ENCODE results near the gene OOSP4A.
"Not testable (repeated sequence)": the region's sequence is repeated elsewhere in the genome, so short reads cannot be mapped to it uniquely, and the experiment has no call there.

OOSP4A gene

GRCh38 chr11:59981106-59981770 lies 17.4 kb downstream of the OOSP4A start:
- no peak for DNase-seq (ENCODE audit: low read depth)

GRCh38 chr11:59982037-59982436 lies 18.2 kb downstream of the OOSP4A start:
- not testable (repeated sequence) for DNase-seq (ENCODE audit: low read depth)

DNA sequence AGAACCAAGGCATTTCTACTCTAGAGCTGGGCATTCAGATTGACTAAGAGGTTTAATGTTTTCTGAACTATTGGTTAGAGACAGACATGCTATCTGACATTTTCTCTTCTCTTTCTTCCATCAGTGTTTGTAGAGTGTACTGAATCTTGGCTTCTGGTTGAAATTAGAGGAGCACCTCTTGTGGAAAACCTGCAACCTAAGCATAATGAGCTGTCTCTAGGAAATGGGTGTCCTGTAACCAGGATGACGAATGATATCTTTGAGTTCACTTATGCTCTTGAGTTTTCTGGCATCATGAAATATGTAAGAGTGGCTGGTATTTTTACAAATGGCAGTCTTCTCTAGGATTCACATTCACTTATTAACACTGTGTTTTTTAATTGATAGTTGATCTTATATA lies 19.4 kb downstream of the OOSP4A start:
- DNase-seq (ENCODE audit: low read depth), result no peak

DNA sequence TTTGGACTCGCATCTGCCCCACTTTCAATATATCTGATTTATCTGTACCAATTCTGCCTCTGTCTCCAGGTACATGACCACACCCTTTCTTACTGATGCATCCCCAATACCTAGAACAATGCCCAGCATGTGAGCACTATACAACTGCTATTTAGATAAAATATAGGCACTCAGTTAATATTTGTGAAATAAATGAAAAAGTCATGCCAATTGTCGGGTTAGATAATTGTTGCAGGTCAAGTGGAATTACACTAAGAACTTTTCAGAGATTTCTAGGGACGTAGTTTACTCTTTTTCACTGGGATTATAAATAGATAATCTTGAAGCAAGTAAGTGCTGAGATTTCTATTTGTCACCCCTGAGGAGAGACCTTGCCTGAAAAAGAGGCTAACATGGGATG lies 20.5 kb downstream of the OOSP4A start:
- DNase-seq (ENCODE audit: low read depth), result no peak

DNA sequence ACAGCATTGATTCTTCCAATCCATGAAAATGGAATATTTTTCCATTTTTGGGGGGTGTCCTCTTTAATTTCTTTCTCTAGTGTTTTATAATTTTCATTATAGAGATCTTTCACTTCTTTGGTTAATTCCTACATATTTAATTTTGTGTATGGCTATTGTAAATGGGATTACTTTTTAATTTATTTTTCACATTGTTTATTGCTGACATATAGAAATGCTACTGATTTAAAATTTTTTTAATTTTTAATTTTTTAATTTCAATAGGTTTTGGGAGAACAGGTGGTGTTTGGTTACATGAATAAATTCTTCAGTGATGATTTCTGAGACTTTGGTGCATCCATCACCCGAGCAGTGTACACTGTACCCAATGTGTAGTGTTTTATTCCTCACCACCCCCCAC lies 26.6 kb downstream of the OOSP4A start:
- DNase-seq (ENCODE audit: low read depth), result no peak

DNA sequence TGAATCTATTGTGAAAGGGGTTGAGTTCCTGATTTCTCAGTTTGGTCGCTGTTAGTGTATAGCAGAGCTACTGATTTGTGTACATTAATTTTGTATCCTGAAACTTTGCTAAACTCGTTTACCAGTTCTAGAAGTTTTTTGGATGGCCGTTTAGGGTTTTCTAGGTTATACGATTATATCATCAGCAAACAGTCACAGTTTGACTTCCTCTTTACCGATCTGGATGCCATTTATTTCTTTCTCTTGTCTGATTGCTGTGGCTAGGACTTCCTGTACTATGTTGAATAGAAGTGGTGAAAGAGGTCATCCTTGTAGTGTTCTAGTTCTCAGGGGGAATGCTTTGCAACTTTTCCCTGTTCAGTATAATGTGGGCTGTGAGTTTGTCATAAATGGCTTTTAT lies 28.6 kb downstream of the OOSP4A start:
- no peak for DNase-seq (ENCODE audit: low read depth)

DNA sequence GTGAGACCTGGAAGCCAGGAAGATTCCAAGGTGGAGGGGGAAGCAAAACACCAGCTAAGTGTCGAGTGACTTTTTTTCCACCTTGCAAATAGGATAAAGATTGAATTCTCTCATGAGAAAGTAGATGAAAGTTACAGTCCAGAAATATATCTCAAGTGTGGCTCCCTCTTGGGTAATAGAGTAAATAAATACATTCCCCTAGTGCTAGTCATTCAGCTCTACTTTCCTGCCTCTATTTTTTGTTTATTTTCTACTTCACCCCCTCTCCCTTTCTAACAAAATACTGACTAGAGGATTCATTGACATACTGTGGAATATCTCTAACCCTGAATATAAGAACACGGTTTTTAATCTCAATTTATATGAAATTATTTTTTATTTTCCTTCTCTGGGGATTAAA lies 34.0 kb downstream of the OOSP4A start:
- DNase-seq (ENCODE audit: low read depth), result no peak

GRCh38 chr11:59999691-60000090 lies 35.9 kb downstream of the OOSP4A start:
- DNase-seq (ENCODE audit: low read depth), result no peak

DNA sequence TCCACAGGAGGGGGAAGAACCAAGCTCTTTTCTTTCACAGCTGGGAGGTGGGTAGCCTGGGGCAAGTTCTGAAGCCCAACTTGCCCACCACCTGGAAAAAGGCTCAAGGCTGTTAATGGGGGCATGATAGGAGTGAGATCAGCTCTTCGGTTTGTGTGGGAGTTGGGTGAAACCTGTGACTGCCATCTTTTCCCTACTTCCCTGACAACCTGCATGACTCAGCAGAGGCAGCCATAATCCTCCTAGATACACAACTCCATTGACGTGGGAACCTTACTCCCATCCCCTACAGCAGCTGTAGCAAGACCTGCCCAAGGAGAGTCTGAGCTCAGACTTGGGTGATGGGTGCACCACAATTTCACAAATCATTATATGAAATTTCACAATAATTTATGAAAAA lies 39.9 kb downstream of the OOSP4A start:
- DNase-seq (ENCODE audit: low read depth), result no peak

GRCh38 chr11:60005360-60005759 lies 41.5 kb downstream of the OOSP4A start:
- no peak for DNase-seq (ENCODE audit: low read depth)

DNA sequence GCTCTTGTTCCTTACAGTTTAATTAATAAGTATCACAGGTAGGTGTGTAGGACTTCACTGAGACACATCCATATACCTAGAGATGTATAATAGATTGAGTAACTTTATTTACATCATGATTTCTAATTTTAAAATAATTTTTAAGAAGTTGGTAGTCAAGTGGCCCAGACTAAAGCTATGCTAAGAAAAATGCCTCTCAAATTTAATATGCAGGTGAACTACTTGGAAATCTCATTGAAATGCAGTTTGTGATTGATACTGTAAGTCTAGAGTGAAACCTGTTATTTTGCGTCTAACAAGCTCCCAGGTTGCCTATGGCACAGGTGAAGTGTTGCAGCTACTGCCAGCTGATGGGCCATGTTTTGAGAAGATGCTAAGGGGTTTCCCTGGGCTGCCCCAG lies 53.0 kb downstream of the OOSP4A start, which contains the start of gene OOSP4B:
Gene OOSP4B, plus strand, starts transcription at position 301 of the 400 bp plus-strand sequence.
- DNase-seq (ENCODE audit: low read depth), result no peak

GRCh38 chr11:60018058-60018457 lies 54.2 kb downstream of the OOSP4A start:
- DNase-seq (ENCODE audit: low read depth), result no peak
